Fibroblast of skin of left quadriceps (primary cell): ENCODE data around the gene ARFRP1.

Experiments used
- DNase-seq, 2 experiments: peaks; one replicate each; pipeline ENCODE4 v3.0.0-alpha.2; 2013; ENCODE audit warnings: low read depth in 2 of 2

The ARFRP1 gene

GRCh38 chr20:63701329-63702035 lies 6.3 kb downstream of the ARFRP1 start:
- no peak for DNase-seq

- no peak for DNase-seq
Observed at GRCh38 chr20:63701051-63701328, 6.8 kb downstream of the ARFRP1 start.

GRCh38 chr20:63700199-63701050 lies 7.4 kb downstream of the ARFRP1 start:
- DNase-seq = no peak

GRCh38 chr20:63699466-63700198 lies 8.1 kb downstream of the ARFRP1 start:
- no peak for DNase-seq

- peak; percentile 62 to 66 for DNase-seq
Observed at GRCh38 chr20:63698739-63699465, 8.9 kb downstream of the ARFRP1 start.

GRCh38 chr20:63697868-63698545 lies 9.8 kb downstream of the ARFRP1 start:
- DNase-seq = no peak

DNA sequence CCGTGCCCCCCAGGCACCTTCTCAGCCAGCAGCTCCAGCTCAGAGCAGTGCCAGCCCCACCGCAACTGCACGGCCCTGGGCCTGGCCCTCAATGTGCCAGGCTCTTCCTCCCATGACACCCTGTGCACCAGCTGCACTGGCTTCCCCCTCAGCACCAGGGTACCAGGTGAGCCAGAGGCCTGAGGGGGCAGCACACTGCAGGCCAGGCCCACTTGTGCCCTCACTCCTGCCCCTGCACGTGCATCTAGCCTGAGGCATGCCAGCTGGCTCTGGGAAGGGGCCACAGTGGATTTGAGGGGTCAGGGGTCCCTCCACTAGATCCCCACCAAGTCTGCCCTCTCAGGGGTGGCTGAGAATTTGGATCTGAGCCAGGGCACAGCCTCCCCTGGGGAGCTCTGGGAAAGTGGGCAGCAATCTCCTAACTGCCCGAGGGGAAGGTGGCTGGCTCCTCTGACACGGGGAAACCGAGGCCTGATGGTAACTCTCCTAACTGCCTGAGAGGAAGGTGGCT lies 10.4 kb downstream of the ARFRP1 start:
- no peak for DNase-seq

- DNase-seq = no peak
Observed at GRCh38 chr20:63696628-63697356, 11.0 kb downstream of the ARFRP1 start, which contains the start of gene TNFRSF6B. Gene TNFRSF6B (plus strand): TSS chr20:63696652. CDS start chr20:63696768, 116 bp downstream.

GRCh38 chr20:63696306-63696627 lies 11.5 kb downstream of the ARFRP1 start:
- no peak for DNase-seq

- no peak for DNase-seq
Observed at GRCh38 chr20:63695424-63696305, 12.1 kb downstream of the ARFRP1 start.

DNA sequence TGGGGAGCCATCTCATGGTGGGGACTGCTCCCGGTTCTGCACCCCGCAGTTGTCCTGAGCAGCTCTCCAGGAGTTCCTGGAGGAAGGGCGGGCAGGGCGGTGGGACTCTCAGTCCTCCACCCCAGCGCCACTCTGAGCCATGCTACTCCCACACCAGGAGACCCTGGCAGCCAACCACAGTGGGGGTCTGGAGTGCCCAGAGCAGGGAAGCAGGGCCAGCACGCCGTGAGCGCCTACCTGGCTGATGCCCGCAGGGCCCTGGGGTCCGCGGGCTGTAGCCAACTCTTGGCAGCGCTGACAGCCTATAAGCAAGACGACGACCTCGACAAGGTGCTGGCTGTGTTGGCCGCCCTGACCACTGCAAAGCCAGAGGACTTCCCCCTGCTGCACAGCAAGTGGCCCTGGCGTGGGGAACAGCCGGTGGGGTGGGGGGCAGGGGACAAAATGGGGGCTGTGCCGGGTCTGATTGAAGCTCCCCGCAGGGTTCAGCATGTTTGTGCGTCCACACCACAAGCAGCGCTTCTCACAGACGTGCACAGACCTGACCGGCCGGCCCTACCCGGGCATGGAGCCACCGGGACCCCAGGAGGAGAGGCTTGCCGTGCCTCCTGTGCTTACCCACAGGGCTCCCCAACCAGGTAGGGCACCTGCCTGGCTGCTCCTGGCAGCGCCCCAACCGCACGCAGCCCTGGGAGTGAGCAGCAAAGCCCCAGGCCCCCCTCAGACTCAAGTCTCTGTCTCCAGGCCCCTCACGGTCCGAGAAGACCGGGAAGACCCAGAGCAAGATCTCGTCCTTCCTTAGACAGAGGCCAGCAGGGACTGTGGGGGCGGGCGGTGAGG lies 13.0 kb downstream of the ARFRP1 start:
- no peak for DNase-seq

GRCh38 chr20:63693733-63694583 lies 13.8 kb downstream of the ARFRP1 start:
- DNase-seq = no peak

DNA sequence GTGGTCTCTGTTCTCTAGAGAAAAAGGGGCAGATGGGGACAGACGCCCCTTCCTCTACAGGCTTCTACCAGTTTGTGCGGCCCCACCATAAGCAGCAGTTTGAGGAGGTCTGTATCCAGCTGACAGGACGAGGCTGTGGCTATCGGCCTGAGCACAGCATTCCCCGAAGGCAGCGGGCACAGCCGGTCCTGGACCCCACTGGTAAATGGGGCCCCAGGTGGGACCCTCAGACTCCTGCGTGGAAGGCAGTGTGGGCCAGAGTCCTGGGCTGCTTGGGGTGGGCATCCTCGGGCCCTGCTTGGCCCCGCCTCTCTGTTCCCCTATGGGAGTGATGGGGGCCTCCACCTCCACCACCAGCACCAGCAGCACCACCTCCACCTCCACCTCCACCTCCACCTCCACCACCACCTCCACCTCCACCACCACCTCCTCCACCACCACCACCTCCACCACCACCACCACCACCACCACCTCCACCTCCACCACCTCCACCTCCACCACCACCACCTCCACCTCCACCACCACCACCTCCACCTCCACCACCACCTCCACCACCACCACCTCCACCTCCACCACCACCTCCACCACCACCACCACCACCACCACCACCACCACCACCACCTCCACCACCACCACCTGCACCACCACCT lies 14.6 kb downstream of the ARFRP1 start:
- no peak for DNase-seq

DNA sequence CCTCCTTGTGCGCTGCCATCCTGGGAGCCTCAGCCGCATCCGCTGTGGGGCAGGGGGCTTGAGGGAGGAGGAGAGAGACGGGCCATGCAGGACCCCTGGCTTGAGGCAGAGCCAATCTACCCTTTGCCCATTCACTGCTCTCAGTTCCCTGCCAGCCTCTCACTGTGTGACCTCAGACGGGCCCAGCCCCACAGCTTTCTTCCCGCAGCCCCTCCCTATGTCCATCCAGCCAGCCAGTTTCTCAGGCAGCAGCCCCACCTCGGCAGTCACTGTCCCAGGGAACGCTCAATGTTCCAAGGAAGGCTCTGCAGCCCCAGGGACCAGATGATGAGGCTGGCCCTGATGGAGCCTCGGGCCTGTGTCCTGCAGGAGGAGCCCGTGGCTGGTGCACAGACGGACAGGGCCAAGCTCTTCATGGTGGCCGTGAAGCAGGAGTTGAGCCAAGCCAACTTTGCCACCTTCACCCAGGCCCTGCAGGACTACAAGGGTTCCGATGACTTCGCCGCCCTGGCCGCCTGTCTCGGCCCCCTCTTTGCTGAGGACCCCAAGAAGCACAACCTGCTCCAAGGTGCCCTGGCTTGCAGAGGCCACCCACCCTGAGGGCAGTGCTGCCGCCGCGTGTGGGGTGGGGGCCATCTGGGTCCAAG lies 15.2 kb downstream of the ARFRP1 start:
- no peak for DNase-seq

- DNase-seq = no peak
Observed at GRCh38 chr20:63691711-63692435, 15.9 kb downstream of the ARFRP1 start.
